K562 (cell line): ENCODE data around the gene ANGEL2. TPM values are rescaled to one million over a fixed set of nuclear protein-coding genes. Genes with fewer than 3 reads are reported as not detected.

Experiments used
- ATAC-seq: fragments of 200-7000 bp; cut with Tn5 transposase; 3 replicates; pipeline ENCODE4 v1.9.1; 2020; ENCODE audit warnings: moderate library complexity
- BruUV-seq: library from RNA; stranded (reverse); fragments of 400-500 nt; replicated peaks from 2 replicates; lab custom pipeline; 2021; lab: Mats Ljungman, UMichigan
- CTCF ChIA-PET: fragments of 300-600 bp; formaldehyde crosslinking; extraction: SDS; loops from one replicate; lab custom pipeline; 2021; ENCODE audit warnings: low intra/inter-chr PET ratio; lab: Yijun Ruan, JAX
- POLR2A ChIA-PET: fragments of 300-600, 350-650 bp; sonication (Branson Sonifier 250); formaldehyde crosslinking; extraction: SDS; loops from one replicate; lab custom pipeline; 2021; ENCODE audit warnings: antibody characterized with exemption, inconsistent platforms; lab: Yijun Ruan, JAX
- DNase-seq, 4 experiments: peaks; one replicate each; pipeline versions ENCODE4 v3.0.0 to v3.0.0-alpha.2; 2011 to 2018; ENCODE audit warnings: low spot score in 3 of 4, mixed read lengths in 3 of 4; ENCODE audit errors: extremely low read depth in 1 of 4
- FAIRE-seq: peaks from 2 replicates; lab custom pipeline; 2011; peaks lifted over from hg19 to GRCh38; lab: Jason Lieb, UNC
- H2AFZ ChIP-seq: 2 replicates; pipeline ENCODE4 v1.6.0; 2011; ENCODE audit warnings: low read depth, low read length, control low read depth, inconsistent platforms
- H3K27ac ChIP-seq: fragments of 200-600 bp; 3 replicates; pipeline ENCODE4 v1.8.0; 2011; ENCODE audit warnings: low read depth, mild to moderate bottlenecking, control low read depth, inconsistent platforms, low read length, moderate library complexity, mixed read lengths; ENCODE audit errors: extremely low read depth
- H3K27me3 ChIP-seq, 2 experiments: fragments of 300-600 bp in 1 of 2; 2 replicates in 1 of 2; 3 replicates in 1 of 2; pipeline versions ENCODE4 v1.6.0 to v1.8.0; 2011; ENCODE audit warnings: inconsistent platforms in 2 of 2, low read length in 2 of 2, mild to moderate bottlenecking in 1 of 2, mixed read lengths in 1 of 2, moderate library complexity in 1 of 2; ENCODE audit not compliant: control insufficient read depth in 2 of 2, insufficient read depth in 2 of 2
- H3K36me3 ChIP-seq: fragments of 300-600 bp; 3 replicates; pipeline ENCODE4 v1.8.0; 2011; ENCODE audit warnings: mild to moderate bottlenecking, low read length, inconsistent platforms; ENCODE audit not compliant: control insufficient read depth, insufficient read depth
- H3K4me1 ChIP-seq, 2 experiments: fragments of 200-600 bp in 1 of 2; replicated peaks in 1 of 2; 2 replicates in 1 of 2; 3 replicates in 1 of 2; pipeline versions ENCODE4 v1.5.1 to v1.8.0; 2011; ENCODE audit warnings: inconsistent platforms in 2 of 2, low read length in 2 of 2, mild to moderate bottlenecking in 1 of 2, mixed read lengths in 1 of 2, moderate library complexity in 1 of 2; ENCODE audit not compliant: control insufficient read depth in 2 of 2, insufficient read depth in 2 of 2
- H3K4me2 ChIP-seq: 2 replicates; pipeline ENCODE4 v1.6.1; 2011; ENCODE audit warnings: low read length, control low read depth, inconsistent platforms, mixed read lengths; ENCODE audit not compliant: insufficient read depth
- H3K4me3 ChIP-seq: fragments of 200-600 bp; sonication (generic), shearing (Covaris generic); 2 replicates; pipeline ENCODE4 v1.5.1; 2016; ENCODE audit warnings: control low read depth, inconsistent platforms
- H3K79me2 ChIP-seq: fragments of 200-600 bp; 3 replicates; pipeline ENCODE4 v1.8.0; 2011; ENCODE audit warnings: low read length, inconsistent platforms; ENCODE audit not compliant: control insufficient read depth, insufficient read depth
- H3K9ac ChIP-seq, 2 experiments: 2 replicates each; pipeline versions ENCODE4 v1.6.0 to v1.6.1; 2011; ENCODE audit warnings: low read depth in 2 of 2, low read length in 2 of 2, control low read depth in 1 of 2, inconsistent platforms in 1 of 2, mild to moderate bottlenecking in 1 of 2, mixed read lengths in 1 of 2; ENCODE audit not compliant: insufficient read depth in 1 of 2
- H3K9me1 ChIP-seq: one replicate; pipeline ENCODE4 v1.6.0; 2011; ENCODE audit warnings: inconsistent platforms, mild to moderate bottlenecking, low read length, moderate library complexity; ENCODE audit not compliant: control insufficient read depth, insufficient read depth
- H3K9me3 ChIP-seq: replicated peaks from 2 replicates; pipeline ENCODE4 v1.5.1; 2011; ENCODE audit warnings: low read depth, low read length, inconsistent platforms; ENCODE audit not compliant: control insufficient read depth, insufficient read depth
- H4K20me1 ChIP-seq: replicated peaks from 2 replicates; pipeline ENCODE4 v1.6.1; 2011; ENCODE audit warnings: low read length, inconsistent platforms, mixed read lengths; ENCODE audit not compliant: control insufficient read depth, insufficient read depth
- KHSRP ChIP-seq: fragments of 450-650 bp; IDR thresholded peaks from 2 replicates; pipeline ENCODE4 v1.6.1; 2017
- RBM25 ChIP-seq: fragments of 200-400 bp; formaldehyde crosslinking; IDR thresholded peaks from 2 replicates; pipeline ENCODE4 v1.6.1; 2018; ENCODE audit warnings: low read length, low read depth, moderate library complexity; ENCODE audit not compliant: severe bottlenecking
- RCOR1 ChIP-seq, 2 experiments: IDR thresholded peaks; 2 replicates each; pipeline ENCODE4 v1.6.1; 2012; ENCODE audit warnings: low read depth in 2 of 2, low read length in 2 of 2, borderline replicate concordance in 1 of 2, improper control_type of control experiment in 1 of 2
- ZNF316 ChIP-seq: fragments of 450-650 bp; IDR thresholded peaks from 2 replicates; pipeline ENCODE4 v1.6.1; 2016
- ZNF584 ChIP-seq: fragments of 200-800 bp; sonication (Bioruptor generic); IDR thresholded peaks from 2 replicates; pipeline ENCODE4 v1.6.1; 2016; ENCODE audit warnings: low read depth, mild to moderate bottlenecking, missing genetic modification characterization, missing compliant biosample characterization
- WGBS: fragments of 100-300 bp; shearing (Covaris generic); methylation state at CpG from one replicate; pipeline ENCODE4 v1.1.6; 2016; ENCODE audit warnings: low coverage, mixed read lengths; ENCODE audit not compliant: insufficient coverage; ENCODE audit errors: missing lambda C conversion rate; 5-methylcytosine and 5-hydroxymethylcytosine counted together
- in situ Hi-C: fragments of 300-500 bp; cut with MboI; formaldehyde crosslinking; loops from 4 replicates; pipeline ENCODE4 v1.15.0; 2018; ENCODE audit warnings: inconsistent platforms, mixed read lengths
- intact Hi-C: fragments of 100-400 bp; cut with micrococcal nuclease; formaldehyde crosslinking; loops from 2 replicates; pipeline ENCODE4 v1.14.2; 2022
- polyA plus RNA-seq, 8 experiments: library from polyadenylated mRNA; depleted of rRNA in 4 of 8; stranded (reverse) in 5 of 8; unstranded in 3 of 8; fragments of >200 nt; fragmentation: Nextera tagmentation in 2 of 8; fragmentation: Illumina TruSeq in 1 of 8; extraction: Ambion mirVana in 2 of 8; extraction: Trizol in 1 of 8; gene quantifications; 2 replicates each; pipeline versions ENCODE4 v1.2.1 to v1.2.3, GENCODE V29; 2011 to 2014; ENCODE audit warnings: inconsistent platforms in 1 of 8, missing spikeins in 1 of 8
- total RNA-seq, 7 experiments: library from RNA; depleted of rRNA in 6 of 7; stranded (reverse); fragments of >200 nt in 6 of 7; fragmentation: Illumina TruSeq in 2 of 7; extraction: Trizol in 2 of 7; gene quantifications; 2 replicates each; pipeline versions ENCODE4 v1.2.1 to v1.2.3, GENCODE V29; 2011 to 2021; ENCODE audit warnings: low replicate concordance in 1 of 7

ANGEL2 gene
- total and polyA plus RNA-seq, 9 of the 15 experiments (the other 6 are each of a cell fraction or from before 2014, with no cell fraction given) = 6.8 to 34.6 (median 26.2) TPM

- no peak for ATAC-seq
- FAIRE-seq = no peak
- peaks cover 69 to 95% of the 10 kb centered on the region in 2 experiments for H3K27me3 ChIP-seq
- CTCF ChIA-PET = no interaction called here
- no peaks in the 10 kb centered on the region for H3K36me3 ChIP-seq
- DNase-seq = no peak
- H4K20me1 ChIP-seq = no peaks in the 10 kb centered on the region
- in situ Hi-C loops = no loop called here
- intact Hi-C loops = no loop called here
- POLR2A ChIA-PET = interaction anchor here (0.7 to 1.1 kb wide), 3 partner anchors 14 to 234 kb away, joined by 3 read pairs; no protein-coding TSS in a partner anchor
- 0 out of 2 replicates have a peak, but pooled peaks have one; percentile 31 for TF ChIP-seq ZNF316
- TF ChIP-seq KHSRP = no peak
- H3K4me3 ChIP-seq = no peak overlapping the region
- no TSS peak for BruUV-seq
- no peak overlapping the region for H2AFZ ChIP-seq
- H3K9me3 ChIP-seq = no peaks in the 10 kb centered on the region
- no peaks in the 10 kb centered on the region for H3K79me2 ChIP-seq
- no peak overlapping the region for H3K4me2 ChIP-seq
- H3K27ac ChIP-seq = no peak overlapping the region
- 27% methylated on average over 6 of the region's 6 CpGs for WGBS
- H3K9me1 ChIP-seq = no peaks in the 10 kb centered on the region
- H3K4me1 ChIP-seq = peaks cover 0 to 18% of the 10 kb centered on the region in 2 experiments; a peak in 2 of 5 replicates
- H3K9ac ChIP-seq = no peak overlapping the region
Measured at GRCh38 chr1:212954514-212954913, 61.2 kb downstream of the ANGEL2 start.

- no peak overlapping the region for H3K4me3 ChIP-seq
- TF ChIP-seq RBM25 = peak; percentile 38
- no peak for TF ChIP-seq ZNF584 (CRISPR knock-in tag)
- peak in 1 of 2 experiments; percentile 33; a peak in 1 of 4 replicates for TF ChIP-seq RCOR1 (IDR thresholded peaks at IDR 0.05; ENCODE audit: borderline replicate concordance in 1 of 2, low read depth in 2 of 2, low read length in 2 of 2)
- POLR2A ChIA-PET = no interaction called here
Measured at GRCh38 chr1:212953321-212953720, 62.3 kb downstream of the ANGEL2 start.

More at GRCh38 chr1:212953321-212953720, 62.3 kb downstream of the ANGEL2 start:
- Histone ChIP-seq H4K20me1 (no peaks in the 10 kb centered on the region), H3K79me2 (no peaks in the 10 kb centered on the region), H2AFZ (no peak overlapping the region), H3K27me3 (peaks cover 72 to 91% of the 10 kb centered on the region in 2 experiments), H3K4me2 (no peak overlapping the region), H3K9me1 (no peaks in the 10 kb centered on the region), H3K36me3 (no peaks in the 10 kb centered on the region), H3K27ac (no peak overlapping the region), H3K4me1 (peaks cover 0 to 16% of the 10 kb centered on the region in 2 experiments; a peak in 2 of 5 replicates), H3K9ac (no peak overlapping the region), H3K9me3 (no peaks in the 10 kb centered on the region)
- DNase-seq (no peak), FAIRE-seq (no peak), ATAC-seq (no peak)
- WGBS = 2% methylated on average over 3 of the region's 3 CpGs
- intact Hi-C loops (no loop called here), in situ Hi-C loops (no loop called here)
- no TSS peak for BruUV-seq
- CTCF ChIA-PET = no interaction called here
